DND-41 (cell line): ENCODE data around the gene CAV1.

Source experiments
- CTCF ChIP-seq: IDR thresholded peaks from 2 replicates; pipeline ENCODE4 v1.5.1; 2012; ENCODE audit warnings: borderline replicate concordance, low read length, moderate library complexity, mild to moderate bottlenecking; ENCODE audit not compliant: poor library complexity, severe bottlenecking; ENCODE audit errors: extremely low read depth
- EZH2 ChIP-seq: IDR thresholded peaks from 3 replicates; pipeline ENCODE4 v1.6.1; 2012; ENCODE audit warnings: borderline replicate concordance, low read depth, mild to moderate bottlenecking, moderate library complexity, low read length, inconsistent platforms; ENCODE audit not compliant: severe bottlenecking

DNA sequence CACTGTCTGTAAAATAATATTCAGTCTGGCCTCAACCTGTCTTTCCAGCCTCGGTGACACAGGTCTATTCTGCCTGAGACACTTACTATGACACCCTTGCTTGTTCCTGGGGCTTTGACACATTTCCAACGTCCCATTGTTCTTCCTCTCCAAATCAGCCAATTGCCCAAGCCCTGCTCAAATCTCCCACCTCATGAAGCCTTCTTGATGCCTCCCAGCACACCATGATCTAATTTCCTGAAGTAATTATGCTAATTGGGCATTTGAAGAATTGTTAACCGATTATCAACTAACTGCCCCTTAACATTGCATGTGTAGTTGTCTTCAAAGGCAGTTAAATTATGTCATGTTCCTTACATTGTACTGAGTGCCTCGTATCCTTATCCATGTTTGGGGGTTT, 33.1 kb downstream of the CAV1 start:
- no peak for TF ChIP-seq CTCF
- no peak for TF ChIP-seq EZH2
